22Rv1 (cell line): ENCODE results near the gene LCN1.

Source experiments
- ZFX ChIP-seq: fragments of 450-650 bp; IDR thresholded peaks from 2 replicates; pipeline ENCODE4 v1.6.1; 2017; ENCODE audit warnings: antibody characterized with exemption, borderline replicate concordance
- TF ChIP-seq, protein P1 (sequence below): fragments of 450-650 bp; IDR thresholded peaks from 2 replicates; pipeline ENCODE4 v1.5.1; 2017; ENCODE audit warnings: mild to moderate bottlenecking

GRCh38 chr9:135505406-135506187 is 15.6 kb upstream of the LCN1 start:
- TF ChIP-seq, protein P1, sequence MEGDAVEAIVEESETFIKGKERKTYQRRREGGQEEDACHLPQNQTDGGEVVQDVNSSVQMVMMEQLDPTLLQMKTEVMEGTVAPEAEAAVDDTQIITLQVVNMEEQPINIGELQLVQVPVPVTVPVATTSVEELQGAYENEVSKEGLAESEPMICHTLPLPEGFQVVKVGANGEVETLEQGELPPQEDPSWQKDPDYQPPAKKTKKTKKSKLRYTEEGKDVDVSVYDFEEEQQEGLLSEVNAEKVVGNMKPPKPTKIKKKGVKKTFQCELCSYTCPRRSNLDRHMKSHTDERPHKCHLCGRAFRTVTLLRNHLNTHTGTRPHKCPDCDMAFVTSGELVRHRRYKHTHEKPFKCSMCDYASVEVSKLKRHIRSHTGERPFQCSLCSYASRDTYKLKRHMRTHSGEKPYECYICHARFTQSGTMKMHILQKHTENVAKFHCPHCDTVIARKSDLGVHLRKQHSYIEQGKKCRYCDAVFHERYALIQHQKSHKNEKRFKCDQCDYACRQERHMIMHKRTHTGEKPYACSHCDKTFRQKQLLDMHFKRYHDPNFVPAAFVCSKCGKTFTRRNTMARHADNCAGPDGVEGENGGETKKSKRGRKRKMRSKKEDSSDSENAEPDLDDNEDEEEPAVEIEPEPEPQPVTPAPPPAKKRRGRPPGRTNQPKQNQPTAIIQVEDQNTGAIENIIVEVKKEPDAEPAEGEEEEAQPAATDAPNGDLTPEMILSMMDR: no peak
- no peak for TF ChIP-seq ZFX
